Measurements from ENCODE around the gene PTBP1.

The PTBP1 gene

DNA sequence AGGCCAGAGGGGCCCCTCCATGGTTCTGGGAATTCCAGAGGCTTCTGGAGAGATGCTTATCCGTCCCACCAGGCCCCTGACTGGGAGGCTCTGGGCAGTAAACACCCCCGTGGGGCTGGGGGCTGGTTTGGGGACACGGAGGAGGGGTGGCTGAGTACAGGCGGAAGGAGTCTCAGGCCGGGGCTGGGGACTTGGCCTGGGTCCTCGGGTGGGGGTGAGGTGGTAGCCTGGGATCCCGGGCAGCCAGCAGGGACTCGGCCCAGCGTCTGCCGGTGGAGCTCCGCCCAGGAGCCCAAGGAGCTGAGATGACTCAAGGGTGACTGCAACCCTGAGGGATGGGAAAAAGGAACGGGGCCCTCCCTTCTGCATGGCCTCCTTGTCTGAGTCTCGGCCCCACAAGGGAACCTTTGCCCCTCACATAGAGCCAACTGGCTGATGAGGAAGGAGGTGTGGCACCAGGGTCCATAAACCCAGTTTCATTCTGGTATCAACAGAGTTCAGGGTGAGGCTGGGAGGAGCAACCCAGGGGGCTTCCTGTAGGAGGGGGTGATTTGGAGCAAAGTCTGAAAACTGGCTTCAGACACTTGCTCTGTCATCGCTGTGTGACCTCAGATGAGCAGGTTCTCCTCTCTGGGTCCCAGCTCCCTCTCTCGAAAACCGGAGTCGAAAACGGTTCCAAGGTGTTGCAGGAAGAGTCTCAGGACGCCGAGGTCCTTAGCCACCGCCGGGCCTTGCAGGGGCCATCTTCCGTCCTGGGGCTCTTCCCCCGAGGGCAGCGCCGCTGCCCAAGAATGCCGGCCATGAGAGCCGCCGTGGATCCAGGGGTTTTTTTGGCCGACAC, 45.5 kb upstream of the PTBP1 start:
- Histone ChIP-seq H3K36me3 (ENCODE audit: control insufficient read depth in 1 of 2, insufficient read depth in 2 of 2, low read depth in 1 of 2, low read length in 2 of 2) (peaks cover 6 to 14% of the 10 kb centered on the region in 2 experiments), H2AFZ (ENCODE audit: low read depth, low read length) (no peak overlapping the region), H3K9ac (ENCODE audit: low read length) (peak overlapping the region; percentile 77), H3K79me1 (replicated peaks; ENCODE audit: low read length, poor library complexity, severe bottlenecking) (no peaks in the 10 kb centered on the region), H3K4me1 (ENCODE audit: control insufficient read depth, insufficient read depth, low read depth, low read length) (peaks cover 21% of the 10 kb centered on the region), H2AK5ac (ENCODE audit: low read length, severe bottlenecking) (peak overlapping the region; percentile 23), H3K27me3 (ENCODE audit: control insufficient read depth in 1 of 2, insufficient read depth in 1 of 2, low read length in 2 of 2) (no peaks in the 10 kb centered on the region), H3K23ac (ENCODE audit: low read length in 2 of 2) (no peak overlapping the region), H3K4ac (ENCODE audit: low read depth in 1 of 2, low read length in 2 of 2) (no peak overlapping the region), H3K9me3 (ENCODE audit: control insufficient read depth, low read length) (peaks cover 9% of the 10 kb centered on the region), H4K8ac (ENCODE audit: low read length) (peak overlapping the region; percentile 83), H2BK12ac (ENCODE audit: low read length in 2 of 2) (peak overlapping the region in 1 of 2 experiments; percentile 38), H2BK120ac (ENCODE audit: low read depth, low read length) (no peak overlapping the region), H3K14ac (ENCODE audit: low read length in 2 of 2) (no peak overlapping the region), H3K18ac (ENCODE audit: low read depth in 1 of 2, low read length in 2 of 2) (peak overlapping the region; percentile 63 to 70), H3K4me3 (ENCODE audit: insufficient read depth in 1 of 2, low read depth in 1 of 2, low read length in 2 of 2) (no peak overlapping the region), H3K27ac (ENCODE audit: low read length, poor library complexity, severe bottlenecking) (peak overlapping the region; percentile 36), H3K4me2 (ENCODE audit: low read length, poor library complexity, severe bottlenecking) (peak overlapping the region; percentile 17), H2BK15ac (ENCODE audit: low read depth, poor library complexity, severe bottlenecking) (no peak overlapping the region), H2BK5ac (ENCODE audit: low read depth, low read length, poor library complexity, severe bottlenecking) (peak overlapping the region; percentile 26), H4K91ac (ENCODE audit: low read length) (no peak overlapping the region)
- WGBS: 48% methylated on average over 22 of the region's 30 CpGs
- DNase-seq: peak; percentile 88

DNA sequence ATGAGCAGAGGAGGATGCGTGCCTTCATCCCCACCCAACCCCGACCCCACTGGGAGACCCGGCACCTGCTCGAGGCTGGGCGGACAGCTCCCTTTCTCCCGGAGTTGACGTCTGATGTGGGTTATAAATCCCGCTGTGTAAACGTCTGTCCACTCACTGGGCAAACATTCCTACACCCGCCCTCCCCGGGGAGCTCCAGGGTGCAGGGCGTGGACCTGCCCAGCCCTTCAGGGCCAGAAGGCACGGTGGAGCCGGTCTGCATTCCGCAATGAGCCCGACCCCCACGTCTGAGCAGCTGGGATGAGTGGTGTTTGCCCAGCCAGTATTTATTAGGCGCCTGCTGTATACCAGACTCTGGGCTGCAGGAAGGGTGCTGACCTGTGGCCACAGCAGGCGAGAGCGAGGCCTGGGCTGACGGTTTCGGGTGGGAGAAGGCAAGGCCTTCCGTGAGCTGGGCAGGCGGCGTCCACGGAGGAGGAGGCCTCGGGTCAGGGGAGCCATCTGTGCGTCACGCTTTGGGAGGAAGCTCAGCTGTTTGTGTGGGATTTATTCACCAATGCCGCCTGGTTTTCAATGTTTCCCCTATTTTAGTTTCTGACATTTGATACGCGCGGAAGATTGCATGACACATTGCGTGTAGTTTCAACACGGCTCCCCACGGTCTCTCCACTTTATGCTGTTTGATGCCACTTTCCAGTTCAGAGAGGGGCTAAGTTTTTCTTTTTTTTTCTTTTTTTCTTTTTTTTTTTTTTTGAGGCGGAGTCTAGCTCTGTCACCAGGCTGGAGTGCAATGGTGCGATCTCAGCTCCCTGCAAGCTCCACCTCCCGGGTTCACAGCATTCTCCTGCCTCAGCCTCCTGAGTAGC, 44.4 kb upstream of the PTBP1 start:
- Histone ChIP-seq H3K23ac (ENCODE audit: low read length in 2 of 2) (no peak overlapping the region), H2BK5ac (ENCODE audit: low read depth, low read length, poor library complexity, severe bottlenecking) (peak overlapping the region; percentile 21), H3K4ac (ENCODE audit: low read depth in 1 of 2, low read length in 2 of 2) (peak overlapping the region in 1 of 2 experiments; percentile 24), H2BK12ac (ENCODE audit: low read length in 2 of 2) (peak overlapping the region in 1 of 2 experiments; percentile 15), H3K4me3 (ENCODE audit: insufficient read depth in 1 of 2, low read depth in 1 of 2, low read length in 2 of 2) (peak overlapping the region in 1 of 2 experiments; percentile 33), H2BK120ac (ENCODE audit: low read depth, low read length) (no peak overlapping the region), H3K18ac (ENCODE audit: low read depth in 1 of 2, low read length in 2 of 2) (peak overlapping the region in 1 of 2 experiments; percentile 91), H3K9me3 (ENCODE audit: control insufficient read depth, low read length) (peaks cover 4% of the 10 kb centered on the region), H3K36me3 (ENCODE audit: control insufficient read depth in 1 of 2, insufficient read depth in 2 of 2, low read depth in 1 of 2, low read length in 2 of 2) (peaks cover 2 to 3% of the 10 kb centered on the region in 2 experiments), H2AK5ac (ENCODE audit: low read length, severe bottlenecking) (peak overlapping the region; percentile 31), H4K8ac (ENCODE audit: low read length) (peak overlapping the region; percentile 33), H2AFZ (ENCODE audit: low read depth, low read length) (peak overlapping the region; percentile 21), H3K4me1 (ENCODE audit: control insufficient read depth, insufficient read depth, low read depth, low read length) (peaks cover 24% of the 10 kb centered on the region), H2BK15ac (ENCODE audit: low read depth, poor library complexity, severe bottlenecking) (no peak overlapping the region), H3K14ac (ENCODE audit: low read length in 2 of 2) (no peak overlapping the region), H3K79me1 (replicated peaks; ENCODE audit: low read length, poor library complexity, severe bottlenecking) (no peaks in the 10 kb centered on the region), H3K9ac (ENCODE audit: low read length) (peak overlapping the region; percentile 81), H3K27me3 (ENCODE audit: control insufficient read depth in 1 of 2, insufficient read depth in 1 of 2, low read length in 2 of 2) (no peaks in the 10 kb centered on the region), H3K27ac (ENCODE audit: low read length, poor library complexity, severe bottlenecking) (peak overlapping the region; percentile 97), H4K91ac (ENCODE audit: low read length) (peak overlapping the region; percentile 2), H3K4me2 (ENCODE audit: low read length, poor library complexity, severe bottlenecking) (peak overlapping the region; percentile 44)
- WGBS: 57% methylated on average over 34 of the region's 39 CpGs
- DNase-seq: peak; percentile 76

DNA sequence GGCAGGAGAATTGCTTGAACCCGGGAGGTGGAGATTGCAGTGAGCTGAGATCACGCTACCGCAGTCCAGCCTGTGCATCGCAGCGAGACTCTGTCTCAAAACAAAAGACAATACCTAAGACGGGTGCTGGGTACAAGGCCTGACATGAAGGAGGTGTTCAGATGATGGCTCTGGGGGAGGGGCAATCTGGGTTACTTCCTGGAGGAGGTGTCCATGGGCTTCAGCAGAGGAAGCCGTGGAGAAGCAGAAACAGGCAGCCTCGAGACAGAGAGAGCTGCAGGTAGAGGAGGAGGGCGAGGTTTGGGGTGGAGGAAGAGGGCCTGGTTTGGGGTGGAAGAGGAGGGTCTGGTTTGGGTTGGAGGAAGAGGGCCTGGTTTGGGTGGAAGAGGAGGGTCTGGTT, 42.7 kb upstream of the PTBP1 start:
- Histone ChIP-seq H4K8ac (ENCODE audit: low read length) (no peak overlapping the region), H3K4me3 (ENCODE audit: insufficient read depth in 1 of 2, low read depth in 1 of 2, low read length in 2 of 2) (no peak overlapping the region), H3K23ac (ENCODE audit: low read length in 2 of 2) (no peak overlapping the region), H3K4me2 (ENCODE audit: low read length, poor library complexity, severe bottlenecking) (no peak overlapping the region), H3K36me3 (ENCODE audit: control insufficient read depth in 1 of 2, insufficient read depth in 2 of 2, low read depth in 1 of 2, low read length in 2 of 2) (no peaks in the 10 kb centered on the region), H2AFZ (ENCODE audit: low read depth, low read length) (no peak overlapping the region), H2BK15ac (ENCODE audit: low read depth, poor library complexity, severe bottlenecking) (no peak overlapping the region), H4K91ac (ENCODE audit: low read length) (no peak overlapping the region), H2BK120ac (ENCODE audit: low read depth, low read length) (no peak overlapping the region), H2BK12ac (ENCODE audit: low read length in 2 of 2) (no peak overlapping the region), H2AK5ac (ENCODE audit: low read length, severe bottlenecking) (peak overlapping the region; percentile 17), H2BK5ac (ENCODE audit: low read depth, low read length, poor library complexity, severe bottlenecking) (no peak overlapping the region), H3K4me1 (ENCODE audit: control insufficient read depth, insufficient read depth, low read depth, low read length) (peaks cover 24% of the 10 kb centered on the region), H3K9me3 (ENCODE audit: control insufficient read depth, low read length) (no peaks in the 10 kb centered on the region), H3K27ac (ENCODE audit: low read length, poor library complexity, severe bottlenecking) (no peak overlapping the region), H3K27me3 (ENCODE audit: control insufficient read depth in 1 of 2, insufficient read depth in 1 of 2, low read length in 2 of 2) (no peaks in the 10 kb centered on the region), H3K79me1 (replicated peaks; ENCODE audit: low read length, poor library complexity, severe bottlenecking) (no peaks in the 10 kb centered on the region), H3K18ac (ENCODE audit: low read depth in 1 of 2, low read length in 2 of 2) (no peak overlapping the region), H3K14ac (ENCODE audit: low read length in 2 of 2) (no peak overlapping the region), H3K9ac (ENCODE audit: low read length) (no peak overlapping the region), H3K4ac (ENCODE audit: low read depth in 1 of 2, low read length in 2 of 2) (no peak overlapping the region)
- DNase-seq: no peak
- 84% methylated on average over 9 of the region's 9 CpGs for WGBS

DNA sequence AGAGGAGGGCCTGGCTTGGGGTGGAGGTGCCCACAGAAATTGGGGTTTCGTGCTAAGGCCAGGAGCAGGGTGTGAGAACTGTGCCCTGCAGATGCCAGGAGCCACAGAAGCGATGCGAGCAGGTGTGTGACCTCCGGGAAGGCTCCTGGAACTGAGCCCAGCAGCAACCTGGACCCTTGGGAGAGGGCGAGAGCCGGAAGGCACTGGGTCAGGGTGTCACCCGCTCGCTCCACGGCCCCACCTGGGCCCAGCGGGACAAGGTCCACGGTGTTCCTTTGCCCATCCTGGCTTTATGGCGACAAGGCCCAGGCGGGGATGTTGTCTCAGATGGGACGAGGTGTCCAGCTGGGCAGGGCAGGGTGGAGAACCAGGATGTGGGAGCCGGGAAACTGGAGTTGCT, 42.2 kb upstream of the PTBP1 start:
- no peak overlapping the region for H2BK5ac ChIP-seq (ENCODE audit: low read depth, low read length, poor library complexity, severe bottlenecking)
- WGBS: 96% methylated on average over 15 of the region's 15 CpGs

More for the DNA sequence above, 42.2 kb upstream of the PTBP1 start:
- Histone ChIP-seq H3K23ac (ENCODE audit: low read length in 2 of 2) (no peak overlapping the region), H3K36me3 (ENCODE audit: control insufficient read depth in 1 of 2, insufficient read depth in 2 of 2, low read depth in 1 of 2, low read length in 2 of 2) (no peaks in the 10 kb centered on the region), H3K9me3 (ENCODE audit: control insufficient read depth, low read length) (no peaks in the 10 kb centered on the region), H3K4me1 (ENCODE audit: control insufficient read depth, insufficient read depth, low read depth, low read length) (peaks cover 24% of the 10 kb centered on the region), H2BK120ac (ENCODE audit: low read depth, low read length) (no peak overlapping the region), H4K91ac (ENCODE audit: low read length) (no peak overlapping the region), H2AFZ (ENCODE audit: low read depth, low read length) (no peak overlapping the region), H2BK15ac (ENCODE audit: low read depth, poor library complexity, severe bottlenecking) (no peak overlapping the region), H4K8ac (ENCODE audit: low read length) (no peak overlapping the region), H3K4me2 (ENCODE audit: low read length, poor library complexity, severe bottlenecking) (no peak overlapping the region), H3K14ac (ENCODE audit: low read length in 2 of 2) (no peak overlapping the region), H3K27ac (ENCODE audit: low read length, poor library complexity, severe bottlenecking) (no peak overlapping the region), H3K4ac (ENCODE audit: low read depth in 1 of 2, low read length in 2 of 2) (no peak overlapping the region), H3K79me1 (replicated peaks; ENCODE audit: low read length, poor library complexity, severe bottlenecking) (no peaks in the 10 kb centered on the region), H3K4me3 (ENCODE audit: insufficient read depth in 1 of 2, low read depth in 1 of 2, low read length in 2 of 2) (no peak overlapping the region), H3K27me3 (ENCODE audit: control insufficient read depth in 1 of 2, insufficient read depth in 1 of 2, low read length in 2 of 2) (no peaks in the 10 kb centered on the region), H3K9ac (ENCODE audit: low read length) (no peak overlapping the region), H2BK12ac (ENCODE audit: low read length in 2 of 2) (no peak overlapping the region), H2AK5ac (ENCODE audit: low read length, severe bottlenecking) (no peak overlapping the region), H3K18ac (ENCODE audit: low read depth in 1 of 2, low read length in 2 of 2) (no peak overlapping the region)
- no peak for DNase-seq

Measured in mesenchymal stem cell (in vitro differentiated cells and primary cell).